Upper lobe of left lung (tissue), 6 donors: ENCODE data around the gene GID8. TPM values are rescaled to one million over a fixed set of nuclear protein-coding genes. Genes with fewer than 3 reads are reported as not detected.
A peak's percentile ranks its signal among the peaks of the same experiment; 100 is the strongest.

ENCODE experiments used
- ATAC-seq, 2 donors: fragments of 200-7000 bp; cut with Tn5 transposase; one replicate each; pipeline ENCODE4 v1.9.1; 2022; ENCODE audit warnings: mild to moderate bottlenecking in 2 of 2, moderate library complexity in 2 of 2; ENCODE audit not compliant: low FRiP score in 2 of 2
- DNase-seq, 2 donors: peaks; one replicate each; pipeline ENCODE4 v3.0.0-alpha.2; 2019 to 2020
- H3K27ac ChIP-seq, 4 donors: fragments of 200-600 bp; sonication (generic); one replicate each; pipeline ENCODE4 v1.5.1; 2016 to 2019
- H3K27me3 ChIP-seq, 4 donors: fragments of 200-600 bp; sonication (generic); one replicate each; pipeline ENCODE4 v1.5.1; 2017 to 2019
- H3K36me3 ChIP-seq, 4 donors: fragments of 200-600 bp; sonication (generic); one replicate each; pipeline ENCODE4 v1.5.1; 2016 to 2019
- H3K4me1 ChIP-seq, 4 donors: fragments of 200-600 bp; sonication (generic); one replicate each; pipeline ENCODE4 v1.5.1; 2018 to 2019
- H3K4me3 ChIP-seq, 4 donors: fragments of 200-600 bp; sonication (generic); one replicate each; pipeline ENCODE4 v1.5.1; 2017 to 2019; ENCODE audit warnings: mild to moderate bottlenecking in 2 of 4, moderate library complexity in 1 of 4
- H3K9me3 ChIP-seq, 4 donors: fragments of 200-600 bp; sonication (generic); one replicate each; pipeline ENCODE4 v1.5.1; 2018 to 2019
- CTCF ChIP-seq, 6 experiments: fragments of 450-650 bp in 4 of 6; fragments of 200-600 bp in 2 of 6; sonication (generic) in 2 of 6; IDR thresholded peaks; one replicate each; pipeline ENCODE4 v1.5.1; 2016 to 2019; ENCODE audit warnings: antibody characterized with exemption in 6 of 6
- EP300 ChIP-seq, 4 donors: sonication (generic); formaldehyde crosslinking; IDR thresholded peaks; one replicate each; pipeline ENCODE4 v1.5.1; 2017; ENCODE audit warnings: antibody characterized with exemption in 4 of 4, control low read depth in 2 of 4
- POLR2A ChIP-seq, 4 donors: fragments of 450-650 bp; IDR thresholded peaks; one replicate each; pipeline ENCODE4 v1.5.1; 2016 to 2017; ENCODE audit warnings: antibody characterized with exemption in 4 of 4, mild to moderate bottlenecking in 2 of 4
- POLR2AphosphoS5 ChIP-seq, 2 donors: sonication (generic); formaldehyde crosslinking; IDR thresholded peaks; one replicate each; pipeline ENCODE4 v1.5.1; 2017; ENCODE audit warnings: antibody characterized with exemption in 2 of 2
- WGBS, 2 donors: methylation state at CpG; one replicate each; pipeline ENCODE4 v1.1.5; 2017 to 2018; 5-methylcytosine and 5-hydroxymethylcytosine counted together
- total RNA-seq, 6 donors: library from RNA; depleted of rRNA in 4 of 6; stranded (reverse); fragments of >200 nt in 4 of 6; gene quantifications; one replicate each; pipeline versions ENCODE4 v1.1.0 to v1.2.1, GENCODE V29; 2016 to 2021
- donor health status: DM: no; HTN: no; CAD: no; lungs with moderate emphysema.
- donor health status: DM: no; HTN: yes; CAD: no; lungs with severe emphysema.

The GID8 gene
- total RNA-seq, 6 donors from 2014 or later: 18.6 to 33.2 (median 26.3) TPM

- peaks cover 0 to 14% (median 0%) of the 10 kb centered on the region in 4 donors for H3K4me1 ChIP-seq
- WGBS, 2 donors: 12 to 42% methylated on average over 8 to 27 of the region's 28 CpGs
- no peak for DNase-seq
- no peaks in the 10 kb centered on the region for H3K36me3 ChIP-seq
- TF ChIP-seq EP300 (IDR thresholded peaks at IDR 0.05) (no peak), POLR2AphosphoS5 (IDR thresholded peaks at IDR 0.05) (no peak), CTCF (IDR thresholded peaks at IDR 0.05) (no peak), POLR2A (IDR thresholded peaks at IDR 0.05) (no peak)
- no peak overlapping the region for H3K4me3 ChIP-seq
- H3K27me3 ChIP-seq: peaks cover 0 to 37% (median 14%) of the 10 kb centered on the region in 4 donors
- no peak overlapping the region for H3K27ac ChIP-seq
- ATAC-seq: no peak
- H3K9me3 ChIP-seq: no peaks in the 10 kb centered on the region
Observed at GRCh38 chr20:62980970-62981369, 43.0 kb downstream of the GID8 start.

- Histone ChIP-seq H3K4me3 (no peak overlapping the region), H3K36me3 (no peaks in the 10 kb centered on the region), H3K27ac (no peak overlapping the region), H3K9me3 (no peaks in the 10 kb centered on the region), H3K4me1 (peaks cover 0 to 12% (median 0%) of the 10 kb centered on the region in 4 donors), H3K27me3 (peaks cover 0 to 38% (median 18%) of the 10 kb centered on the region in 4 donors)
- no peak for DNase-seq
- 50 to 56% methylated on average over 13 to 21 of the region's 21 CpGs for WGBS, 2 donors
- no peak for ATAC-seq
- TF ChIP-seq POLR2A (IDR thresholded peaks at IDR 0.05) (no peak), EP300 (IDR thresholded peaks at IDR 0.05) (no peak), CTCF (IDR thresholded peaks at IDR 0.05) (no peak), POLR2AphosphoS5 (IDR thresholded peaks at IDR 0.05) (no peak)
Observed at GRCh38 chr20:62982124-62983075, 44.5 kb downstream of the GID8 start.

- TF ChIP-seq CTCF (IDR thresholded peaks at IDR 0.05) (no peak), POLR2AphosphoS5 (IDR thresholded peaks at IDR 0.05) (no peak), POLR2A (IDR thresholded peaks at IDR 0.05) (no peak), EP300 (IDR thresholded peaks at IDR 0.05) (no peak)
- H3K9me3 ChIP-seq: no peaks in the 10 kb centered on the region
- no peak overlapping the region for H3K27ac ChIP-seq
- ATAC-seq (no peak), DNase-seq (no peak)
- WGBS, 2 donors: 72 to 85% methylated on average over 6 of the region's 6 CpGs
- no peak overlapping the region for H3K4me3 ChIP-seq
- H3K4me1 ChIP-seq: peaks cover 0 to 7% (median 0%) of the 10 kb centered on the region in 4 donors
- H3K36me3 ChIP-seq: no peaks in the 10 kb centered on the region
- peaks cover 0 to 38% (median 18%) of the 10 kb centered on the region in 4 donors for H3K27me3 ChIP-seq
Observed at GRCh38 chr20:62983210-62983609, 45.3 kb downstream of the GID8 start.

GRCh38 chr20:62984666-62985443, 46.9 kb downstream of the GID8 start:
- Histone ChIP-seq H3K36me3 (no peaks in the 10 kb centered on the region), H3K27ac (no peak overlapping the region), H3K4me1 (peaks cover 0 to 7% (median 0%) of the 10 kb centered on the region in 4 donors), H3K27me3 (peaks cover 0 to 36% (median 13%) of the 10 kb centered on the region in 4 donors), H3K4me3 (no peak overlapping the region), H3K9me3 (no peaks in the 10 kb centered on the region)
- TF ChIP-seq EP300 (IDR thresholded peaks at IDR 0.05): no peak
- no peak for TF ChIP-seq POLR2AphosphoS5 (IDR thresholded peaks at IDR 0.05)
- TF ChIP-seq POLR2A (IDR thresholded peaks at IDR 0.05): no peak
- TF ChIP-seq CTCF (IDR thresholded peaks at IDR 0.05): no peak
- ATAC-seq (no peak), DNase-seq (peak in 1 of 2 donors; percentile 37)
- 72 to 73% methylated on average over 11 to 17 of the region's 18 CpGs for WGBS, 2 donors
